HG02981 (cell line): Measurements from ENCODE around the gene RABGAP1L.
"Not testable (repeated sequence)": the region's sequence is repeated elsewhere in the genome, so short reads cannot be mapped to it uniquely, and the experiment has no call there.

ENCODE experiments used
- ATAC-seq: cut with Tn5 transposase; IDR thresholded peaks from one replicate; pipeline ENCODE4 v1.9.1; 2021; ENCODE audit warnings: mild to moderate bottlenecking, moderate library complexity; ENCODE audit not compliant: unreplicated experiment

RABGAP1L gene

DNA sequence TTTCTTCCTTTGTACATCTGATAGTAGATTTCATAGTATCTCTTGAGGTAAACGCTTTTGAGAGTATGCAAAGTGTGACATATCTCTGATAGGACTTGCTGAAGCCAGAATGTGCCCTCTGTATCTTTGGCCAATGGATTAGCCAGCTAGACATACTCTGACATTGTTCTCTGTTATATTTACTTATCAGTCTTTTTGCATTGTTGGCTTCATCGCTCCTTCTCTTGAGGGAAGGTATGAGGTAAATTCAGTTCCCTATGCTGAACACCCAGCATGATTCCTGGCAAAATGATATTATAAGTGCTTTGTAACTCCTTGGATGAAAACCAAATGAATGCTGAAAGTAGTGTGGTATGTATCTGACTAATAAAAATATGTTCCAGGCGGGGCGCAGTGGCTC, 677.2 kb downstream of the RABGAP1L start:
- ATAC-seq = no peak

GRCh38 chr1:174837386-174837785, 678.1 kb downstream of the RABGAP1L start:
- no peak for ATAC-seq

DNA sequence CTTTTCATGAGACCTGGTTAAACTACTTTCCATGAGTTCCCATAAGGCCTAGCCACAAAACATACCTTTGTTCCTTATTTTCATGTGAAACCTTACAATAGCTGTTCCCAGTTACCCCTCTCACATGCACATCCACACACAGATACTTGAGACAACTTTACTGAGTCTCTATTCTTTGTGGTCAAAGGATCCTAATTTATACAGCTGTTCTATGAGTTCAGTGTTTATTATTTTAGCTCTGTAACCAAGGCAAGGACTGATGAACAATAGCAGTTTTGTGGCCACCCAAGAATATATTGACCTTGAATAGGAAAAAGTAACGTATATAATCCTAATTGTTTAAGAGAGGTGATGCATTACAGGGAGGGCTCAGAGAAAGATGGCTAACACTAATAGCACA, 679.9 kb downstream of the RABGAP1L start:
- ATAC-seq = no peak

GRCh38 chr1:174841747-174842146, 682.4 kb downstream of the RABGAP1L start:
- ATAC-seq = no peak

- ATAC-seq = not testable (repeated sequence)
Measured at GRCh38 chr1:174848593-174849560, 689.6 kb downstream of the RABGAP1L start.

DNA sequence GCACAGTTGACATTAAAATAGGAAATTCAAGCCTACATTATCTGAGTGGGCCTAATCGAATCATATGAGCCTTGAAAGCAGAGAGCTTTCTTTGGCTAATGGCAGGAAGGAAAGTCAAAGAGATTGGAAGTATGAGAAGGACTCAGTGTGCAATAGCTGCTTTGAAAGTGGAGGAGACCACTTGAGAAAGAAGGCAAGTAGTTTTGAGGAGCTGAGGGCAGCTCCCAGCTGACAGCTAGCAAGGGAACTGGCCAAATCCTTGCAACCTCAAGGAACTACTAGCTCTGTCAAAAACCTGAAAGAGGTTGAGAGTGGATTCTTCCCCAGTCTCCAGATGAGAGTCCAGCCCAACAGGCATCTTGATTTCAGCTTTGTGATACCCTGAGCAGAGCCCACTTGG, 691.4 kb downstream of the RABGAP1L start:
- no peak for ATAC-seq

GRCh38 chr1:174858301-174858700, 699.0 kb downstream of the RABGAP1L start:
- ATAC-seq = no peak

GRCh38 chr1:174870319-174870718, 711.0 kb downstream of the RABGAP1L start:
- no peak for ATAC-seq

DNA sequence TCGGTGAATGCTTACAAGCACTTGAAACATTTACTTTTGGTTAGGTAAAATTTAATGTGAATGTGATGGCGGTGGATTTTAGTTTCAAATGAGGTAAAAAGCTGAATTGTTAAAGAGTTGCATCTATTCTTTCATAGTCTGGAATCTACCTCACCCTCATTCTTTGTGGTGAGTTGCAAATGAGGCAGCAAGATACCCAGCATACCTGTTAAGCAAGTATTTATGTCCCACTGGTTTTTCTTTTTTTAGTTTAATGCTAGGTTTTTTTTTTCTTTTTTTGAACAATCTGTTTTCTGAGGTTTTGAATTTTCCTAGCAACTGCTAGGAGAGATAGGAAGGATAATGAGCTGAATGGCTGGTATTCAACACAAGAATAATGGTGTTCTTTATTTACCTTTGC, 712.6 kb downstream of the RABGAP1L start:
- no peak for ATAC-seq

- no peak for ATAC-seq
Measured at GRCh38 chr1:174872615-174873058, 713.3 kb downstream of the RABGAP1L start.

DNA sequence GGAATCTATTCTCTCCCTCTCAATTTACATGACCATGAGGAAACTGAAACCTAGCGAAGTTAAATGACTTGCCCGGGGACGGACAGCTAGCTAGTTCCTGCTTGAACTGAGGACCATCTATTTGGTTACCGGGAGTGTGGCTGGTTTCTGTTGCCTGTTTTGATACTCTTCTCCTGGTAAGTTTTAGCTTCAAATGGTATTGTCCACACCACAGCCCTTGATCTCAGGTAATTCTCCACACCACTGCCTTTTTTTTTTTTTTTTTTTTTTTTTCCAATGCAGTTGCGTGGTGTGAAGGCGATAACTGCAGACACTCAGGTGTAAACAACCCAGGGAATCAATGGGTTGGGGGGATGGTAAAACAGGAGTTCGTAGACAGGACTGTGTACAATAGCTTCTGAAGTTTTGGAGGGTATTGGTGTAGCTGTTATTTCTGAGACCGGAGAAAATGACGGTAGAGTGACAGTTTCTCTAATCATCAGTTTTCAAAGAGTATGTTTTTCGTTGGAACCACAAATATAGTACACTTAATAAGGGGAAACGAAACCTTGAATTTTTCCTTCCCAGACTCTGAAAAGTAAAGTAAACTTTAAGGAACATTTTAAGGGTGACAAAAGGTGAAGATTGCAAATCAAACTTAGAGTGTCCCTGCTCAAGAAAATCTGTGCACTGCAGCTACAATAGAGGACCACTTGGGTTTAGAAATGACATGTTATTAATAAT, 715.2 kb downstream of the RABGAP1L start:
- ATAC-seq = peak; percentile 82

DNA sequence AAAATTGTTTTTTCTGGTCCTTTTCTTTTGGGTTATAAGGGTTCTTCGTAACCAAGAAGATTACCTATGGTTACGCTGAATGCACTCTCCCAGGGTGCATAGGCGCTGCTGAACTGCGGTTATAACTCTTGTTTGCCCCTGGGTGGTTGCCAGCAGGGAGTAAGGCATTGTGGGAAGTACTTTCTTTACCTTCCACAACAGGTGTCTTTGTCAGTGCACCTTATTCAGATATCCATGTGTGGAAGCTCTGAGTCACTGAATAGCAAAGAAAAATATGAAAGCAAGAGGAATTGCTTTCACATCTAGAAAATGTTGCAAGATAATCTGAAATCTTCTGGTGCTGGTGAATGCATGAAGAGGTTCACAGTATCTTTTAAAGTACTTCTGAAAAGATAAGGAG, 716.0 kb downstream of the RABGAP1L start:
- ATAC-seq = no peak

DNA sequence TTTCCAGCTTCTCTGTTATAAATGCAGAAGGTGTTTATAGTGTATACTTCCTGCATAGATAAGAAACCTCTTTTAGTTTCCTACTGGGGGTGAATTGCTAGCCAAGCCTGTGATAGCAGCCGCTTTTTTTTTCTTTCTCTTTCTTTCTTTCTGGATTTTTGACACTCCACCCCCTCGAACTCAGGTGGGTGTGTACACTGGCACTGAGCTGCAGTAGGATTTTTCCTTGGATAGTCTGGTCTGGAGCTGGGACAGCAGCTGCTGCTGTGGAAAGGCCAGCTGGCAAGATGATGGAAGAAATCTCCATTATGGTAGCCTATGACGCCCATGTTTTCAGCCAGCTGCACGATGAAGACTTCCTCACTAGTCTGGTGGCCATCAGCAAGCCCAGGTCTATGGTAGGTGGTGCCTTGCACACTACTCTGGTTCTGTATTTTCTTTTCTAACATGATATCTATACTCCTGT, 717.9 kb downstream of the RABGAP1L start:
- ATAC-seq = no peak

- no peak for ATAC-seq
Measured at GRCh38 chr1:174880171-174880570, 720.9 kb downstream of the RABGAP1L start.

- no peak for ATAC-seq
Measured at GRCh38 chr1:174883409-174883808, 724.1 kb downstream of the RABGAP1L start.

DNA sequence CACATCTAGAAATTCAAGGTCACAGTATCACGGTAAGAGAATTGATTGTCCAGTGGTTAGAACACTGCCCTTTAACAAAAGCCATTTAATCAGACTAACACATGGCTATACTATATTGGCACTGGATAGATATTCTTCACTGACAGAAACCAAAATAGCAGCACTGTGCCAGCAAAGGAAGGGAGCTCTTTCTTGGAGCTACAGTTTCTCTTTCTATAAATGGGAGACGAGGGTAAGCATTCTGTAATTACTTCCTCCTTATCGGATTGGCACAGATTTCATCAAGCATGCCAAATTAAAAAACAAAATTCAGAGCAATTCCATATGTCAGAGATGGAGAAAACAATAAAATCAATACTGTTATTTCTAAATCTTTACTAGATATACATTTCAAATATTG, 724.7 kb downstream of the RABGAP1L start:
- no peak for ATAC-seq

DNA sequence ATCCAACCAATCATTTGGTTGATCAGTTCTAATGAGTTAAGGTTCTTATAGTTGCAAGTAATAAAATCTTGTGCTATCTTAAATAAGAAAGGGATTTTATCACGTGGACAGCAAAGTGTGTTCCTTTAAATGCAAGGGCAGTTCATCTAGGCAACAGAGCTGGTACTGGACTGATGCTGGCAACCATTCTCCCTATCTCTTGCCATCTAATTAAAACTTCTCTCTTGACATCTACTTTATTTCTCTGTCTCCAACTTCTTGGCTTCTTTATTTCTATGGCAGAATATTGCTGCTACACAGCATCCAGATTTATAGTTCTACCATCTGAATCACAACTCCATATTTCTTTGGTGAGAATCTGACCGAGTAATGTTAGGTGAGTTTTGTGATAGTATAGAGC, 725.2 kb downstream of the RABGAP1L start:
- no peak for ATAC-seq

DNA sequence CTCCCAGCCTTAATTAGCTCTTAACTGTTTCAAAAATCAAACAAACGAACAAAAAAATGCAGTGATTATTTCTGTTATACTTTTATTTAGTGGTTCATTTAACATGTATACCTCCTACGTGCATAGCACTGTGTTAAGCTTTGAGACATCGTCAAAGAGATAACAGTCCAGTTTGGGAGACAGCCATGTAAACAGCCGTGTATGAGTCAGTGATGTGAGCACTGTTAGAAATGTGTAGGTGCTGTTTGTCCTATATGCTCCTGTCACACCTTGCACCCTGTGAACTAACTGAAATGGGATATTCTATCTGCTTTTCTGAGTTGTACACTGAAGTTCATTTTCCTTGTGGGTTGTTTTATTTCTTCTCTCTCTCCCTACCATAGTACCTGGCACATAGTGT, 730.7 kb downstream of the RABGAP1L start:
- no peak for ATAC-seq

GRCh38 chr1:174892016-174892415, 732.7 kb downstream of the RABGAP1L start:
- ATAC-seq = no peak

- no peak for ATAC-seq
Measured at GRCh38 chr1:174894117-174894762, 734.9 kb downstream of the RABGAP1L start.

GRCh38 chr1:174895610-174896009, 736.3 kb downstream of the RABGAP1L start:
- ATAC-seq = not testable (repeated sequence)
